ENCODE data around the gene GBE1. TPM values are rescaled to one million over a fixed set of nuclear protein-coding genes. Genes with fewer than 3 reads are reported as not detected.

GBE1 gene
- total RNA-seq, 2 donors from 2014 or later: 15.0 to 26.7 TPM

GRCh38 chr3:81689617-81690016 lies 71.8 kb downstream of the GBE1 start:
- Histone ChIP-seq H3K9ac (ENCODE audit: low read depth in 2 of 2, low read length in 2 of 2) (no peak overlapping the region), H3K4me1 (no peaks in the 10 kb centered on the region)

GRCh38 chr3:81684751-81685395 lies 76.6 kb downstream of the GBE1 start:
- Histone ChIP-seq H3K4me3 (no peak overlapping the region), H3K27me3 (no peaks in the 10 kb centered on the region), H3K36me3 (no peaks in the 10 kb centered on the region), H3K27ac (no peak overlapping the region), H3K4me1 (no peaks in the 10 kb centered on the region), H3K9me3 (no peaks in the 10 kb centered on the region), H3K9ac (ENCODE audit: low read depth in 2 of 2, low read length in 2 of 2) (no peak overlapping the region)
- TF ChIP-seq CTCF (IDR thresholded peaks at IDR 0.05): no peak
- DNase-seq: no peak
- intact Hi-C loops (cut with DNase I): no loop called here

More at GRCh38 chr3:81689617-81690016, 71.8 kb downstream of the GBE1 start:
- TF ChIP-seq CTCF (IDR thresholded peaks at IDR 0.05): no peak
- H3K9me3 ChIP-seq: no peaks in the 10 kb centered on the region
- no peak overlapping the region for H3K4me3 ChIP-seq
- intact Hi-C loops (cut with DNase I): no loop called here
- DNase-seq: no peak
- no peak overlapping the region for H3K27ac ChIP-seq
- no peaks in the 10 kb centered on the region for H3K36me3 ChIP-seq
- no peaks in the 10 kb centered on the region for H3K27me3 ChIP-seq

GRCh38 chr3:81676706-81677456 lies 84.6 kb downstream of the GBE1 start:
- no peaks in the 10 kb centered on the region for H3K36me3 ChIP-seq
- H3K27ac ChIP-seq: no peak overlapping the region
- DNase-seq: no peak

GRCh38 chr3:81674690-81675089 lies 86.8 kb downstream of the GBE1 start:
- Histone ChIP-seq H3K9ac (ENCODE audit: low read depth in 2 of 2, low read length in 2 of 2) (no peak overlapping the region), H3K36me3 (no peaks in the 10 kb centered on the region), H3K4me1 (no peaks in the 10 kb centered on the region), H3K27ac (no peak overlapping the region), H3K27me3 (no peaks in the 10 kb centered on the region), H3K4me3 (no peak overlapping the region), H3K9me3 (no peaks in the 10 kb centered on the region)
- TF ChIP-seq CTCF (IDR thresholded peaks at IDR 0.05): no peak
- DNase-seq: no peak
- intact Hi-C loops (cut with DNase I): no loop called here

More at GRCh38 chr3:81676706-81677456, 84.6 kb downstream of the GBE1 start:
- intact Hi-C loops (cut with DNase I): no loop called here
- no peak for TF ChIP-seq CTCF (IDR thresholded peaks at IDR 0.05)
- Histone ChIP-seq H3K4me3 (no peak overlapping the region), H3K4me1 (no peaks in the 10 kb centered on the region), H3K27me3 (no peaks in the 10 kb centered on the region), H3K9ac (ENCODE audit: low read depth in 2 of 2, low read length in 2 of 2) (no peak overlapping the region), H3K9me3 (no peaks in the 10 kb centered on the region)

GRCh38 chr3:81668283-81668682 lies 93.2 kb downstream of the GBE1 start:
- no peaks in the 10 kb centered on the region for H3K4me1 ChIP-seq
- DNase-seq: no peak
- H3K4me3 ChIP-seq: no peak overlapping the region
- no peaks in the 10 kb centered on the region for H3K9me3 ChIP-seq
- TF ChIP-seq CTCF (IDR thresholded peaks at IDR 0.05): no peak
- H3K27me3 ChIP-seq: no peaks in the 10 kb centered on the region
- H3K27ac ChIP-seq: no peak overlapping the region
- no peaks in the 10 kb centered on the region for H3K36me3 ChIP-seq
- no peak overlapping the region for H3K9ac ChIP-seq (ENCODE audit: low read depth in 2 of 2, low read length in 2 of 2)
- intact Hi-C loops (cut with DNase I): loop anchor here (5.0 to 10.0 kb wide), 2 partner anchors 244 to 467 kb away; no protein-coding TSS in a partner anchor
